H9 (cell line): ENCODE results near the gene PCNX4. TPM values are rescaled to one million over a fixed set of nuclear protein-coding genes. Genes with fewer than 3 reads are reported as not detected.

Source experiments
- DNase-seq: peaks from one replicate; pipeline ENCODE4 v3.0.0-alpha.2; 2017
- H2AFZ ChIP-seq: one replicate; pipeline ENCODE4 v1.6.1; 2013; ENCODE audit warnings: mild to moderate bottlenecking, low read length, control low read depth, moderate library complexity
- H2AK5ac ChIP-seq: 2 replicates; pipeline ENCODE4 v1.6.1; 2013; ENCODE audit warnings: low read length, control low read depth, mixed read lengths; ENCODE audit not compliant: insufficient read length
- H2BK120ac ChIP-seq: one replicate; pipeline ENCODE4 v1.6.1; 2013; ENCODE audit warnings: low read depth, mild to moderate bottlenecking, low read length, control low read depth, inconsistent platforms; ENCODE audit not compliant: poor library complexity, severe bottlenecking
- H2BK12ac ChIP-seq: 2 replicates; pipeline ENCODE4 v1.6.1; 2013; ENCODE audit warnings: low read length, control low read depth, mixed read lengths, low read depth; ENCODE audit not compliant: insufficient read length
- H2BK15ac ChIP-seq: 2 replicates; pipeline ENCODE4 v1.6.1; 2013; ENCODE audit warnings: low read depth, low read length, control low read depth
- H2BK20ac ChIP-seq: one replicate; pipeline ENCODE4 v1.6.1; 2013; ENCODE audit warnings: low read depth, mild to moderate bottlenecking, low read length, control low read depth, inconsistent platforms; ENCODE audit not compliant: poor library complexity, severe bottlenecking
- H2BK5ac ChIP-seq: 2 replicates; pipeline ENCODE4 v1.6.1; 2013; ENCODE audit warnings: low read length, control low read depth, mixed read lengths; ENCODE audit not compliant: insufficient read length
- H3K14ac ChIP-seq: 2 replicates; pipeline ENCODE4 v1.6.1; 2013; ENCODE audit warnings: low read length, control low read depth; ENCODE audit not compliant: insufficient read depth
- H3K18ac ChIP-seq: 2 replicates; pipeline ENCODE4 v1.6.1; 2013; ENCODE audit warnings: low read depth, mild to moderate bottlenecking, mixed read lengths, low read length, control low read depth; ENCODE audit not compliant: insufficient read length
- H3K23ac ChIP-seq: 2 replicates; pipeline ENCODE4 v1.6.1; 2013; ENCODE audit warnings: low read length, control low read depth, mixed read lengths, low read depth; ENCODE audit not compliant: insufficient read length
- H3K23me2 ChIP-seq: 2 replicates; pipeline ENCODE4 v1.6.1; 2013; ENCODE audit warnings: low read depth, mild to moderate bottlenecking, mixed read lengths, low read length, control low read depth; ENCODE audit not compliant: insufficient read length, poor library complexity, severe bottlenecking
- H3K27ac ChIP-seq: 2 replicates; pipeline ENCODE4 v1.5.1; 2013; ENCODE audit warnings: low read length, control low read depth, mixed read lengths, low read depth; ENCODE audit not compliant: insufficient read length
- H3K27me3 ChIP-seq: 2 replicates; pipeline ENCODE4 v1.6.1; 2013; ENCODE audit warnings: low read length, control low read depth, inconsistent platforms; ENCODE audit not compliant: insufficient read depth
- H3K4ac ChIP-seq: 2 replicates; pipeline ENCODE4 v1.6.1; 2013; ENCODE audit warnings: low read depth, mild to moderate bottlenecking, control low read depth, inconsistent platforms, low read length, moderate library complexity
- H3K4me1 ChIP-seq: 2 replicates; pipeline ENCODE4 v1.6.1; 2013; ENCODE audit warnings: low read length, control low read depth, inconsistent platforms; ENCODE audit not compliant: insufficient read depth
- H3K4me2 ChIP-seq: 2 replicates; pipeline ENCODE4 v1.6.1; 2013; ENCODE audit warnings: low read length, control low read depth, mixed read lengths; ENCODE audit not compliant: insufficient read length, insufficient read depth
- H3K56ac ChIP-seq: 2 replicates; pipeline ENCODE4 v1.6.1; 2013; ENCODE audit warnings: low read depth, mild to moderate bottlenecking, mixed read lengths, low read length, control low read depth; ENCODE audit not compliant: insufficient read length
- H3K79me1 ChIP-seq: 2 replicates; pipeline ENCODE4 v1.6.1; 2013; ENCODE audit warnings: low read depth, mild to moderate bottlenecking, moderate library complexity, low read length, control low read depth, inconsistent platforms; ENCODE audit not compliant: insufficient read depth, poor library complexity, severe bottlenecking
- H3K79me2 ChIP-seq: 2 replicates; pipeline ENCODE4 v1.6.1; 2013; ENCODE audit warnings: low read length, control low read depth, inconsistent platforms; ENCODE audit not compliant: insufficient read depth
- H3K9ac ChIP-seq: 2 replicates; pipeline ENCODE4 v1.6.1; 2013; ENCODE audit warnings: low read length, control low read depth, mixed read lengths; ENCODE audit not compliant: insufficient read length; ENCODE audit errors: extremely low read depth
- H3K9me3 ChIP-seq: one replicate; pipeline ENCODE4 v1.6.1; 2013; ENCODE audit warnings: low read depth, low read length, inconsistent platforms; ENCODE audit not compliant: control insufficient read depth
- H3T11ph ChIP-seq: one replicate; pipeline ENCODE4 v1.6.1; 2013; ENCODE audit warnings: mild to moderate bottlenecking, low read length, control low read depth, inconsistent platforms
- H4K20me1 ChIP-seq: one replicate; pipeline ENCODE4 v1.6.1; 2013; ENCODE audit not compliant: control insufficient read depth, insufficient read length, insufficient read depth
- H4K5ac ChIP-seq: 2 replicates; pipeline ENCODE4 v1.6.1; 2013; ENCODE audit warnings: low read depth, mild to moderate bottlenecking, mixed read lengths, low read length, control low read depth; ENCODE audit not compliant: insufficient read length
- H4K8ac ChIP-seq: replicated peaks from 2 replicates; pipeline ENCODE4 v1.6.1; 2013; ENCODE audit warnings: low read length, control low read depth, mixed read lengths, low read depth; ENCODE audit not compliant: insufficient read length
- H4K91ac ChIP-seq: 2 replicates; pipeline ENCODE4 v1.6.1; 2013; ENCODE audit warnings: low read depth, mild to moderate bottlenecking, moderate library complexity, mixed read lengths, low read length, control low read depth; ENCODE audit not compliant: insufficient read length
- H3K27ac Mint-ChIP-seq, 3 experiments: 2 replicates in 2 of 3; 3 replicates in 1 of 3; pipeline ENCODE4 v1.8.0; 2020 to 2021; ENCODE audit warnings: mixed read lengths in 3 of 3, mild to moderate bottlenecking in 1 of 3, moderate library complexity in 1 of 3
- H3K27me3 Mint-ChIP-seq: 2 replicates; pipeline ENCODE4 v1.8.0; 2021; ENCODE audit warnings: low read depth, mild to moderate bottlenecking, moderate library complexity, mixed read lengths
- H3K36me3 Mint-ChIP-seq, 3 experiments: 2 replicates in 2 of 3; 3 replicates in 1 of 3; pipeline ENCODE4 v1.8.0; 2020 to 2021; ENCODE audit warnings: low read depth in 3 of 3, mixed read lengths in 3 of 3; ENCODE audit not compliant: insufficient read depth in 1 of 3
- H3K4me1 Mint-ChIP-seq, 2 experiments: 2 replicates each; pipeline ENCODE4 v1.8.0; 2020; ENCODE audit warnings: mixed read lengths in 2 of 2
- H3K4me3 Mint-ChIP-seq, 2 experiments: 2 replicates in 1 of 2; 3 replicates in 1 of 2; pipeline ENCODE4 v1.8.0; 2020 to 2021; ENCODE audit warnings: mild to moderate bottlenecking in 2 of 2, mixed read lengths in 2 of 2, moderate library complexity in 1 of 2
- H3K9me3 Mint-ChIP-seq, 2 experiments: 2 replicates in 1 of 2; 3 replicates in 1 of 2; pipeline ENCODE4 v1.8.0; 2020; ENCODE audit warnings: mild to moderate bottlenecking in 2 of 2, mixed read lengths in 2 of 2, moderate library complexity in 1 of 2
- WGBS: extraction: QIAGEN DNeasy Blood & Tissue Kit; methylation state at CpG from one replicate; pipeline ENCODE4 v1.1.7; 2013; ENCODE audit warnings: missing lambda C conversion rate, low lambda C conversion rate, mixed read lengths; ENCODE audit not compliant: insufficient read length; ENCODE audit errors: extremely low coverage; 5-methylcytosine and 5-hydroxymethylcytosine counted together
- total RNA-seq: library from RNA; stranded (reverse); gene quantifications from 2 replicates; pipeline ENCODE4 v1.2.1, GENCODE V29; 2021
- TF ChIP-seq, protein P1 (sequence below): fragments of 200-600 bp; sonication (generic); conservative IDR thresholded peaks from 3 replicates; pipeline ENCODE4 v1.8.0; 2021; ENCODE audit warnings: antibody characterized with exemption, mild to moderate bottlenecking

The PCNX4 gene
- total RNA-seq, 1 experiment from 2014 or later, result 40.0 TPM

- Histone ChIP-seq H3K18ac (no peak overlapping the region), H3K4me2 (no peak overlapping the region), H3K23ac (no peak overlapping the region), H2BK5ac (no peak overlapping the region), H2BK12ac (no peak overlapping the region), H2BK120ac (no peak overlapping the region), H3K14ac (peak overlapping the region; percentile 43; the same call in 1 of the 2 replicates), H4K8ac (no peak overlapping the region), H4K5ac (no peak overlapping the region), H3K9ac (no peak overlapping the region), H2BK15ac (no peak overlapping the region), H3K23me2 (no peaks in the 10 kb centered on the region), H2AK5ac (no peak overlapping the region), H3K79me2 (no peaks in the 10 kb centered on the region), H3T11ph (no peak overlapping the region), H2AFZ (no peak overlapping the region), H3K4me1 (no peaks in the 10 kb centered on the region), H3K4ac (no peak overlapping the region), H4K91ac (no peak overlapping the region), H3K27ac (no peak overlapping the region), H4K20me1 (no peaks in the 10 kb centered on the region), H3K56ac (no peak overlapping the region), H2BK20ac (no peak overlapping the region), H3K27me3 (no peaks in the 10 kb centered on the region), H3K79me1 (no peaks in the 10 kb centered on the region), H3K9me3 (no peaks in the 10 kb centered on the region)
- WGBS, result no CpG with 5 or more reads among the region's 1 CpG
- TF ChIP-seq, protein P1, sequence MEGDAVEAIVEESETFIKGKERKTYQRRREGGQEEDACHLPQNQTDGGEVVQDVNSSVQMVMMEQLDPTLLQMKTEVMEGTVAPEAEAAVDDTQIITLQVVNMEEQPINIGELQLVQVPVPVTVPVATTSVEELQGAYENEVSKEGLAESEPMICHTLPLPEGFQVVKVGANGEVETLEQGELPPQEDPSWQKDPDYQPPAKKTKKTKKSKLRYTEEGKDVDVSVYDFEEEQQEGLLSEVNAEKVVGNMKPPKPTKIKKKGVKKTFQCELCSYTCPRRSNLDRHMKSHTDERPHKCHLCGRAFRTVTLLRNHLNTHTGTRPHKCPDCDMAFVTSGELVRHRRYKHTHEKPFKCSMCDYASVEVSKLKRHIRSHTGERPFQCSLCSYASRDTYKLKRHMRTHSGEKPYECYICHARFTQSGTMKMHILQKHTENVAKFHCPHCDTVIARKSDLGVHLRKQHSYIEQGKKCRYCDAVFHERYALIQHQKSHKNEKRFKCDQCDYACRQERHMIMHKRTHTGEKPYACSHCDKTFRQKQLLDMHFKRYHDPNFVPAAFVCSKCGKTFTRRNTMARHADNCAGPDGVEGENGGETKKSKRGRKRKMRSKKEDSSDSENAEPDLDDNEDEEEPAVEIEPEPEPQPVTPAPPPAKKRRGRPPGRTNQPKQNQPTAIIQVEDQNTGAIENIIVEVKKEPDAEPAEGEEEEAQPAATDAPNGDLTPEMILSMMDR, result no peak
- Mint-ChIP-seq H3K36me3 (0 out of 7 replicates have a peak, but pooled peaks cover 0 to 5% (median 0%) of the 10 kb centered on the region in 3 experiments), H3K9me3 (peaks cover 4 to 12% of the 10 kb centered on the region in 2 experiments; a peak in 2 of 5 replicates), H3K4me1 (peaks cover 9 to 11% of the 10 kb centered on the region in 2 experiments), H3K27ac (no peak overlapping the region), H3K27me3 (no peaks in the 10 kb centered on the region), H3K4me3 (no peak overlapping the region)
- DNase-seq, result no peak
These were observed 106.0 kb downstream of the PCNX4 start for GRCh38 chr14:60197629-60198303.
